ENCODE measurements around the gene CYP27B1.
"Not testable (repeated sequence)": the region's sequence is repeated elsewhere in the genome, so short reads cannot be mapped to it uniquely, and the experiment has no call there.

The CYP27B1 gene

DNA sequence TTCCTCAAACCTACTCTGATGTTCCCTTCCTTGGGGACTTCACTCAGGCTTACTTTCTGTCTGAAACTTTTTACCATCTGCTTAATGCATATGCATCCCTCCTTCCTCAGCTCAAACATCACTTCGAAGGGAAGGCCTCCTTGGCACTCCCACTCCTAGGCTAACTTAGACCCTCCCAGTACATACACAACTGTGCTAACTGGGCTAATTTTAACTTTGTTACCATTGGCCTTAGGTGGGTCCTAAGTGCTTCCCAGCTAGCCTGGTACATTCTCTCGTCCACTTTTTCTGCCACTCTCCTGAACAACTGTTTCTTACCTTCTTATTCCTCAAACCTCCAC lies 9.3 kb upstream of the CYP27B1 start:
- no peak overlapping the region for H3K27ac Mint-ChIP-seq
- H3K4me3 Mint-ChIP-seq, result no peak overlapping the region
- H3K36me3 Mint-ChIP-seq, result peaks cover 6% of the 10 kb centered on the region
- H3K9me3 Mint-ChIP-seq, result no peaks in the 10 kb centered on the region
- peaks cover 35% of the 10 kb centered on the region for H3K4me1 Mint-ChIP-seq
- H3K27me3 Mint-ChIP-seq, result no peaks in the 10 kb centered on the region

DNA sequence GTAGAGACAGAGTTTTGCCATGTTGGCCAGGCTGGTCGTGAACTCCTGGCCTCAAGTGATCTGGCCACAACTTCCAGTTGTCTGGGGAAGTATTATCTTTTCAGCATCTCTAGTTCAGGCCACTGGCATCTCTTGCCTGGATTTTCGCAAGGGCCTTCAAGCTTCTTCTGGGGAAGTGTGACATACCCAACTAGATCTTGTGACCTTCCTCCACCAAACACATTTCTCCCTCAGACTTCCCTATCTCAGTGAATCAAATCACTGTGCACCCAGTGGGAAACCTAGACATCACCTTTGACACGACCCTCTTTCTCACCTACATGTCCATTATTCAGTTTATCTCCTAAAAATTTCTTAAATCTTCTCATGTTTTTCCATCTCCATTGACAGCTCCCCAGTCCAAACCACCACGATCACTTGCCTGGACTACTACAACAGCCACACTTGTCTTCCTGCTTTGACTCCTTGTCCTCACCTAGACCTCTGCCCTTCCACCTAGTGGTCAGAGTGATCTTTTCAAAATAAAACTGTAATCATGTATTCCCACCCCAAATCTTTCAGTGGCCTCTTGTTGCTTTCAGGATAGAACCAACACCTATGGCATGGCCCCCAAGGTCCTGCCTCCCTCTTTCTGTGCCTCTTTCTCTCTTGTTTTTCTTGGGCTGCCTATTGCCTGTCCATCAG lies 8.8 kb upstream of the CYP27B1 start:
- peaks cover 6% of the 10 kb centered on the region for H3K36me3 Mint-ChIP-seq
- H3K27me3 Mint-ChIP-seq, result no peaks in the 10 kb centered on the region
- H3K9me3 Mint-ChIP-seq, result no peaks in the 10 kb centered on the region
- no peak overlapping the region for H3K4me3 Mint-ChIP-seq
- peaks cover 34% of the 10 kb centered on the region for H3K4me1 Mint-ChIP-seq
- H3K27ac Mint-ChIP-seq, result no peak overlapping the region

DNA sequence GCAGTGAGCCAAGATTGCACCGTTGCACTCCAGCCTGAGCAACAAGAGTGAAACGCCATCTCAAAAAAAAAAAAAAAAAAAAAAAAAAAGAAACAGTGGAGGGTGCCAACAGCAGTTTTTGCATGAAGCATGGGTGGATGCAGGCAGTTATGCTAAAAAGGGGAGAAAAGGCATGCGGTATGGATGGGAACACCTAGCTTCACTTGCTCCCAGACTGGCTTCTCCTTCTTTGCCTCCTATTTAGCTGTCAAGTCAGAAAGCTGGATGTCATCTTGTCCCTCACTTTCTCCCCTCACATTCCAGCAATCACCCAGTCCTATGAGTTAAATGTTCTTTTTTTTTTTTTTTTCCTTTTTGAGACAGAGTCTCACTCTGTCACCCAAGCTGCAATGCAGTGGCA lies 8.2 kb upstream of the CYP27B1 start:
- H3K27ac Mint-ChIP-seq, result no peak overlapping the region
- no peak overlapping the region for H3K4me3 Mint-ChIP-seq
- no peaks in the 10 kb centered on the region for H3K9me3 Mint-ChIP-seq

DNA sequence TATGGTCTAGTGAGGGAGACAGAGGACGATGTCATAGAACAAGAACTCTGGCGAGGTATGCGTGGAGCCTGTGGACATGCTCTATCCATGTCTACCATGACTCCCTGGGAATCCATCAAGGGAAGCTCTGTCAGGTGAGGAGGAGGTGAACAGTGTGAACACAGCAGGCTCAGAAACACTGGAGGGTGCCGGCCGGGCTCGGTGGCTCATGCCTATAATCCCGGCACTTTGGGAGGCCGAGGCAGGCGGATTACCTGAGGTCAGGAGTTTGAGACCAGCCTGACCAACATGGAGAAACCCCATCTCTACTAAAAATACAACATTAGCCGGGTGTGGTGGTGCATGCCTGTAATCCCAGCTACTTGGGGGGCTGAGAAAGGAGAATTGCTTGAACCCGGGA lies 7.8 kb upstream of the CYP27B1 start:
- Mint-ChIP-seq H3K4me1 (peaks cover 34% of the 10 kb centered on the region), H3K36me3 (peaks cover 10% of the 10 kb centered on the region)
- H3K27me3 Mint-ChIP-seq, H3K4me3 Mint-ChIP-seq, H3K9me3 Mint-ChIP-seq, H3K27ac Mint-ChIP-seq: not testable (repeated sequence)

More for the DNA sequence above, 8.2 kb upstream of the CYP27B1 start:
- H3K27me3 Mint-ChIP-seq, result no peaks in the 10 kb centered on the region
- peaks cover 34% of the 10 kb centered on the region for H3K4me1 Mint-ChIP-seq
- peaks cover 8% of the 10 kb centered on the region for H3K36me3 Mint-ChIP-seq

DNA sequence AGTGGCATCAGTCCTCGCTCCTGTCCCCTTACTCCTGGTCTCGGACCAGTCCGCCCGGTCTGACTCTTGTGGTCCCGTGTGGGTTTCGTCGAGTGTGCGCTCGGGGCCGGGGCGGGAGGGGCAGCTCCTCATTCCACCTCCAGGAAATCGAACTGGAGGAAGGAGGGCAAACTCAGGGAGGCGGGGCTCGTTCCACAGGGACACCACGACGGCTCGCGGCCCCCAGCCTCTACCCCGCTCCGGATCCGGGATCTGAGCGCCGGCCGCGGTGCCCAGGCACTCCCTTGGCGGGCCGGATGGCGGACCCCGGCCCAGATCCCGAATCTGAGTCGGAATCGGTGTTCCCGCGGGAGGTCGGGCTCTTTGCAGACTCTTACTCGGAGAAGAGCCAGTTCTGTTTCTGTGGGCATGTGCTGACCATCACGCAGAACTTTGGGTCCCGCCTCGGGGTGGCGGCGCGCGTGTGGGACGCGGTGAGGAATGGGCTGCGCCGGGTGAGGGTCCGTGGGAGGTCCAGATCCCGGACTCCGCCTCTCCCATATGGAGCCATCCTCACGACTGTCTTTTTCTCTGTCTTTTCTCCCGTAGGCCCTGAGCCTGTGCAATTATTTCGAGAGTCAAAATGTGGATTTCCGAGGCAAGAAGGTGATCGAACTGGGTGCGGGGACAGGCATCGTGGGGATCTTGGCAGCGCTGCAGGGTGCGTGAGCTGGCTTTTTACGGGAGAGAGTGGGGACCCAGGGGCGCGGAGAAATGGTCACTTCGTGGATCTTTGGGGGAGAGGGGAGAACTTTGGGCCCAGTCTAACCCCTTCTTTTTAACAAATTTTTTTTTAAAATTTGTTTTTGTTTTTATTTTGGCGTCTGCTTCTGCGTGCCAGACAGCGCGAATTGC lies 5.8 kb upstream of the CYP27B1 start, which contains the start of gene EEF1AKMT3:
TSS of gene EEF1AKMT3 (plus strand) at position 186 of the 894 bp plus-strand sequence. CDS start at position 297, 111 bp downstream.
- no peaks in the 10 kb centered on the region for H3K9me3 Mint-ChIP-seq
- peak within 1 kb of the TSS; percentile 99 for H3K4me3 Mint-ChIP-seq
- H3K27me3 Mint-ChIP-seq, result no peaks in the 10 kb centered on the region
- peaks cover 31% of the 10 kb centered on the region for H3K4me1 Mint-ChIP-seq
- peak within 1 kb of the TSS; percentile 99 for H3K27ac Mint-ChIP-seq
- peaks cover 14% of the 10 kb centered on the region for H3K36me3 Mint-ChIP-seq

DNA sequence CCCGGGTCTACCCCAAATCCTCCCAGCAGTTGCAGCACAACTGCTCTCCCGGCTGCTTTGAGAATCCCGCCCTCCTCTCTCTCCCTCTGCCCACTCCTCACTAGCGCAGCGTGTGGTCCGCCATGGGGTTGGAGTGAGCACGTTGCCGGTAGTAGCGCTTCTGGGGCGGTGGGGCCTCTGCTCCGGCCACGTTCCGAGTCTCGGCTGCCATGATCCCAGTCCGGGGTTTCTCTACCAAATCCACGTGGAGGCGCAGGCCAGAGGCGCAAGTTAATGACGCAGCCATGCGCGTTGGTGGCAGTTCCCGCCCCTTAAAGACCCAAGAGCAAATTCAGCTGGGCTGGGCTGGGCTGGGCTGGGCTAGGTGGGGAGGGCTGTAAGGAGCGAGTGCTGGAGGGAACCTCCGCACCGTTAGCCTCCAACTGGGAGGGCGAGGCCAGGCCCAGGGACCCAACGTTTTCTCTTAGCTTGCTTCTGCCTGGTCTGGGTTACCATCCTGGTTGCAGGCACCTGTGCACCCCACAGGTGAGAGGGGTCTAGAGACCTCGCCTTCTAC lies 5.1 kb upstream of the CYP27B1 start, which contains the start of gene METTL1:
TSS of gene METTL1 (minus strand) at position 233 of the 556 bp plus-strand sequence. CDS start at position 211, 22 bp downstream.
- H3K27ac Mint-ChIP-seq, result peak within 1 kb of the TSS; percentile 99
- no peaks in the 10 kb centered on the region for H3K27me3 Mint-ChIP-seq
- no peaks in the 10 kb centered on the region for H3K9me3 Mint-ChIP-seq
- H3K36me3 Mint-ChIP-seq, result peaks cover 14% of the 10 kb centered on the region
- H3K4me3 Mint-ChIP-seq, result peak within 1 kb of the TSS; percentile 99
- peaks cover 31% of the 10 kb centered on the region for H3K4me1 Mint-ChIP-seq

DNA sequence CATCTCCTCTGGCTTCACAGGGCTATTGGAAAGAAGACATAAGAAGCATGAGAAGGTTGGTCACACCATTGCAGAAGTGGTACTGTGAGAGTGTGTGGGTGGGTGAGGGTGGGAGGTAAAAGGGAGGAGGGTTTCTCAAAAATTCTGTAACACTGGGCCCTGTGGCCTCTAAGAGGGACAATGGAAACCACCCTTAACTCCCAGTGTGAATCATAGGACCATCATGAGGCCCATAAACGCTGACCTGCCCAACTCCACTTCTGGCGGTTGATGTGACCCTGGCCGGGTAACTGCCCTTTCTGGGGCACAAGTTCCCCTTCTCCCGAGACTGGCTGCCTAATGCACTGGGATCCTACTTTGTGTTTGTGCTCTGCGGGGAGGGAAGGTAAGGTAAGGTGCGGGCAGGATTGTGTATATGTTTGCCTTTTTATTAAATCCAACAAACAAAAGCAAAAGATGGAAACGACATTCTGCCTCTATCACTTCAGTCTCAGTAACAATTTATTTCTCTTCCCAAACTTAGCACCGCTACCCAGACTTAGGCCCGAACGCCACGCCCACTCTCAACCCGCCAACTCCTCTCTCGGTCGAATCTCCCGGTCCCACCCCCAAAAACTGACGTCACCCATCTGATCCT lies 4.5 kb upstream of the CYP27B1 start:
- peaks cover 14% of the 10 kb centered on the region for H3K36me3 Mint-ChIP-seq
- H3K27me3 Mint-ChIP-seq, result peaks cover 4% of the 10 kb centered on the region
- H3K4me3 Mint-ChIP-seq, result peak overlapping the region; percentile 99
- peak overlapping the region; percentile 99 for H3K27ac Mint-ChIP-seq
- H3K4me1 Mint-ChIP-seq, result peaks cover 37% of the 10 kb centered on the region
- no peaks in the 10 kb centered on the region for H3K9me3 Mint-ChIP-seq

DNA sequence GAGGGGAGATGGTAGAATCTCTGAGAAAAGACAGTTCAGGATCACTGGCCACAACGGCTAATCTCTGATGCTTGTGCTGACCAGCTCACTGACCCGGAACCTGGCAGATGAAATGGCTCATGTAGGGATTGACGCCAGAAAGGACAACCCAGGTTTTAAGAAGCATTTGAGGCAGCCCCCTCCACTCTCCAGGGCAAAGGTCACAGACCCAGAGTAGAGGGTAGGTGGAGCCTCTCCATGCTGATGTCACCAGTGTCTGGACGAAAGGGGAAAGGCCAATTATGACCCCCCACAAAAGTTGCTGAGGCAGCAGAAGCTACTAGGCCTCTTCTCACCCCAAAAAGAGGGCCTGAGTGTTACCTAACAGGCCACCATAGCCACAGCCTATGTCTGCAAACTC lies 3.9 kb upstream of the CYP27B1 start:
- Mint-ChIP-seq H3K4me3 (peak overlapping the region; percentile 99), H3K27me3 (peaks cover 5% of the 10 kb centered on the region), H3K36me3 (peaks cover 13% of the 10 kb centered on the region), H3K9me3 (no peaks in the 10 kb centered on the region), H3K27ac (no peak overlapping the region), H3K4me1 (peaks cover 40% of the 10 kb centered on the region)

DNA sequence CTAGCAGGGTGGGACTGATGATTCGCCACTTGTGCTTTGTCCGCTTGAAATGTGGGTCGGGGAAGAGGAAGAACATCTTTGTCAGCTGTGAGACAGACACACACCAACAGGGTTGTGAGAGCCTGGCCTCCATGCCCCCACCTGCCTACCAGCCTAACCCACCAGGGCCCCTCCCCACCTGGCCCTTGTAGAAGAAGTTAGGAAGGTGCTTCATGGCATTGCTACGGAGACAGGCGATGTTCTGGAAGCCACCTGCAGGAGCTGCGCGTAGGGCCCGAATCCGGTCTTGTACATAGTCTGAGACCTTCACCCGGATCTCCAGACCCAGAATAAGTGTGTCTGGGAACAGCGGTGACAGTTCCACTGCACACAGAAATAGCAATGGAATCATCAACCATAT lies 2.7 kb upstream of the CYP27B1 start:
- H3K4me1 Mint-ChIP-seq, result peaks cover 46% of the 10 kb centered on the region
- peaks cover 7% of the 10 kb centered on the region for H3K27me3 Mint-ChIP-seq
- H3K9me3 Mint-ChIP-seq, result no peaks in the 10 kb centered on the region
- peaks cover 12% of the 10 kb centered on the region for H3K36me3 Mint-ChIP-seq
- peak overlapping the region; percentile 32 for H3K4me3 Mint-ChIP-seq
- no peak overlapping the region for H3K27ac Mint-ChIP-seq

DNA sequence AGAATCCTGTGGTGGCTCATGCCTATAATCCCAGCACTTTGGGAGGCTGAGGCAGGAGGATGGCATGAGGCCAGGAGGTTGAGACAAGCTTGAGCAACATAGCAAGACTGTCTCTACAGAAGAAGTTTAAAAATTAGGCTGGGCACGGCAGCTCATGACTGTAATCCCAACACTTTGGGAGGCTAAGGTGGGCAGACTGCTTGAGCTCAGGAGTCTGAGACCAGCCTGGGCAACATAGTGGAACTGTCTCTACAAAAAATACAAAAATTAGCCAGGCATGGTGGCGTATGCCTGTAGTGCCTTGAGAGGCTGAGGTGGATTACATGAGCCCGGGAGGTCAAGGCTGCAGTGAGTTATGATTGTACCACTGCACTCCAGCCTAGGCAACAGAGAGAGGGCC lies 998 bp upstream of the CYP27B1 start:
- Mint-ChIP-seq H3K36me3 (peaks cover 19% of the 10 kb centered on the region), H3K27me3 (peaks cover 12% of the 10 kb centered on the region), H3K4me3 (no peak overlapping the region)

DNA sequence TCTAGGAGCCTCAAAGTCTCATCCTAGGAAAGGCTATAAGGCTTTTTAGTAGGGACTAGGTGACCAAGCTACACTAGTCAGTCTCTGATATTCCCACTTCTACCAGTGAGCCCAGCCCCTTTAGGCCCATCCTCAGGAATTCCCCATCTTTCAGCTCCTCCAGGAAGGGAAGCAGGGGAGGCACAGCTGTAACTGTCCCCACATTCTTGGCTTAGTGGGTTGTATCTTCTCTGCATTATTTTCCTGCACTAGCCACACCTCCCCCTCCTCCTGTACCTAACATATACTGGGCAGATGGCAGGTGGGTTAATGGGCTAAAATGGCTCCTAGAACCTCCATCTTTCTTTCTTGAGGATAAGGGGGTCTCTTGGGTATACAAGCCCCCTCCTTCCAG lies 424 bp upstream of the CYP27B1 start:
- Mint-ChIP-seq H3K36me3 (peaks cover 19% of the 10 kb centered on the region), H3K9me3 (no peaks in the 10 kb centered on the region), H3K4me3 (peak overlapping the region; percentile 87), H3K27ac (no peak overlapping the region), H3K27me3 (peaks cover 12% of the 10 kb centered on the region), H3K4me1 (peaks cover 50% of the 10 kb centered on the region)

More for the DNA sequence above, 998 bp upstream of the CYP27B1 start:
- no peaks in the 10 kb centered on the region for H3K9me3 Mint-ChIP-seq
- H3K27ac Mint-ChIP-seq, result no peak overlapping the region
- H3K4me1 Mint-ChIP-seq, result peaks cover 52% of the 10 kb centered on the region

DNA sequence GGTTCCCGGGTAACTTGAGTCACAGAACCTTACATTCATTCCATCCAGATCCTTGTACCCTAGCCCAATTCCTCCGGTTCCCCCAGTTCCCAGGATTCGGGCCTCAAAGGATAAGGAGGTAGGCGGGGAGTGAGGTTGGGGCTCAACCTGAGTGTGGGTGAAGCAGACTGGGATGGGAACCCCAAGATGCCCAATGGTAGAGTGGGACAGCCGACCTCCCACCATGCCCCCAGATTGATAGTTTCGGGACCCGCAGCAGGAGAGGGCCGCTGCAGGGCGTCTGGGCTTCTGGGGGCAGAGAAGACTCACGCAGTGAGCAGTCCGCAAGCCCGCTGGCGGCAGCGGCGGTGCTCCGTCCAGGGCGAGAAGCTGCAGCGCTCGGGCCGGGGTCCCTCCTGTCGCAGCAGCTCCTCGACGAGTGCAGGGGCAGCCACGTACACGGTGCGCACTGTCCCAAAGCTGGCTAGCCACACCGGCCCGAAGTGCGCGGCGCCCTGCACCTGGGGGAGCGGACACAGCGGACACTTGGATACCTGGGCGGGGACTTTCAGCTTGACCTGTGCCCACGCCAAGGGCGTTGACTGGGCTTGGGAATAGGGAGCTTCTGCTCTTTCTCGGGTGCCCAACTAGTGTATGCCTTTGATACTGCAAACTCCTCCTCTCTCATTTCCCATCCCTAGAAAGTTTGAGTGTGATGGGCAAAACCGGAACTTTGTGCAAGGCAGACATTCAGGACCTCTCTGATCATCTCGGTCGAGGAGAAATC lies 997 bp downstream of the CYP27B1 start:
- peaks cover 12% of the 10 kb centered on the region for H3K27me3 Mint-ChIP-seq
- no peak overlapping the region for H3K27ac Mint-ChIP-seq
- H3K36me3 Mint-ChIP-seq, result peaks cover 16% of the 10 kb centered on the region
- peaks cover 45% of the 10 kb centered on the region for H3K4me1 Mint-ChIP-seq
- H3K9me3 Mint-ChIP-seq, result no peaks in the 10 kb centered on the region
- H3K4me3 Mint-ChIP-seq, result peak overlapping the region; percentile 87

DNA sequence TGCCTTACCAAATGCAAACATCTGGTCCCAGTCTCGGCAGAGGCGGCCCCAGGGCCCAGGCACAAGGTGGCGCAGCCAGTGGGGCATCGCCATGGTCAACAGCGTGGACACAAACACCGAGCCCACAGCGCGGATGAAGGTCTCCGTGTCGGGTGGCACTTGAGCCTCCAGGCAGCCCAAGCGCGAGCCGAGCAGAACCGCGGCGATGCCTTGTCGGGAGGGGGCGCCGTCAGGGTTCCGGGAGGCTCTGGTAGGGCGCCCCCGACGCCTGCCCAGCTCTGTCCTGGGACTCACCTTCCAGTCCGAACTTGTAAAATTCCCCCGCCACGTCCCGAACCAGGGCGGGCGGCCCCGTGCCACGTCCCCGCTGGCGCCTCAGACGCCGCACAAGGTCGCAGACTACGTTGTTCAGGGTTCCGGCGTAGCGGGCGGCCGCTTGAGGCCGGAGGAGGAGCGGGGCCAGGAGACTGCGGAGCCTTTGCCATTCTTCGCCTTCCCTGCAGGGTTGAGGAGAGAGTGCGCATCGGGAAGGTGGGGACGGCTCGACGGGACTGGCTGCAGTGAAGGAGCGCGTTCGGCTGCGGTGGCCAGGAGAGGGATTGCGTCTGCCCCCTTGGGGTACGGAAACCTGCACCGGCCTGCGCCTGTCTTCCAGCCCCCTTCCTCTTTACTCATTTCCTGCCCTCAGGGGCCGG lies 1.7 kb downstream of the CYP27B1 start:
- Mint-ChIP-seq H3K9me3 (no peaks in the 10 kb centered on the region), H3K27ac (peak overlapping the region; percentile 80), H3K36me3 (peaks cover 13% of the 10 kb centered on the region), H3K27me3 (peaks cover 12% of the 10 kb centered on the region), H3K4me3 (peak overlapping the region; percentile 87), H3K4me1 (peaks cover 40% of the 10 kb centered on the region)

DNA sequence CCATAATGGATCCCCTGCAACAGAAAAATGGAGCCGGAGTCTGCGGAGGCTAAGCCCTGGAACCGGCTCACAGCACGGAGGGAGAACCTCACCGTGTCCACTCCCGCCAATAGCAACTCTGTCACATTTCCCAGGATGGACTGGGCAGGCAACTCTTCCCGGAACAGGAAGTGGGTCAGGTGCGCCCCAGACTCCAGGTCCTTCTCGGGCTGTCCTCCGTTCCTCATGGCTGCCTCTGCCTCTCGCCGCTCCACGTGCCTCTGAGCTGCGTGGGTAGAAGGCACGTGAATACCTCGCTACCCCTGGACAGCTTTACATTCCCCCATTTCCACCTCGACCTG lies 2.2 kb downstream of the CYP27B1 start:
- H3K4me1 Mint-ChIP-seq, result peaks cover 38% of the 10 kb centered on the region
- H3K9me3 Mint-ChIP-seq, result no peaks in the 10 kb centered on the region
- H3K27ac Mint-ChIP-seq, result peak overlapping the region; percentile 80
- H3K4me3 Mint-ChIP-seq, result peak overlapping the region; percentile 87
- H3K36me3 Mint-ChIP-seq, result peaks cover 11% of the 10 kb centered on the region
- peaks cover 12% of the 10 kb centered on the region for H3K27me3 Mint-ChIP-seq

Data from activated naive CD4-positive, alpha-beta T cell treated with anti-CD3 and anti-CD28 coated beads, Interleukin-2, amount 50 U/mL, for 24 hours (primary cell).